Measurements from ENCODE around the gene KRTAP5-1.

DNA sequence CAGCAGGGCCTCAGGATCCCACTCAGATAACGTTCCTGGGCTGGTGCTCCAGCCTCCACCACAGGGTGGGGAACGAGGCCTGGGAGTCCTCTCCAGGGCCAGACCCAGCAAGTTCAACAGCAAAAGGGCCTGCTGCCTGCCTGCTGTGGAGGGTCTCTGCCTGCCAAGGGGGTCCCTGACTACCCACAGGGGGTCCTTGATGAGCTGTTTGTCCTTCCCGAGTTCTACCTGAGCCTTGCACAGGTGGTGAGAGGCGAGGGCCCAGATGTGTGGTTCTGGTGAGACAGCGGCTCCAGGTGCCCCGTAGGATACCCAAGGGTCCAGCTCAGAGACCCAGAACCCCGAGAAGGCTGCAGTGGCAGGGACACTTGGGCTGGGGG, 17.4 kb downstream of the KRTAP5-1 start:
- TF ChIP-seq CTCF (IDR thresholded peaks at IDR 0.05 in 4 of 5, conservative IDR thresholded peaks at IDR 0.05 in 1 of 5) (peak in 1 of 5 experiments; percentile 26), POLR2A (IDR thresholded peaks at IDR 0.05) (peak; percentile 18 to 40)
